Tibial nerve (tissue), 4 donors: ENCODE results near the gene ELANE. TPM values are rescaled to one million over a fixed set of nuclear protein-coding genes. Genes with fewer than 3 reads are reported as not detected.

Experiments used
- DNase-seq, 2 donors: peaks; one replicate each; pipeline ENCODE4 v3.0.0-alpha.2; 2019; ENCODE audit warnings: low spot score in 2 of 2
- H3K27ac ChIP-seq, 4 donors: fragments of 200-600 bp; sonication (generic) in 3 of 4; one replicate each; pipeline ENCODE4 v1.5.1; 2017 to 2019; ENCODE audit warnings: mild to moderate bottlenecking in 1 of 4
- H3K27me3 ChIP-seq, 2 donors: fragments of 200-600 bp; sonication (generic) in 1 of 2; one replicate each; pipeline versions ENCODE4 v1.5.1 to v1.6.0; 2017 to 2019
- H3K36me3 ChIP-seq, 3 donors: fragments of 200-600 bp; sonication (generic); one replicate each; pipeline ENCODE4 v1.5.1; 2018 to 2019
- H3K4me1 ChIP-seq, 4 donors: fragments of 200-600 bp; sonication (generic) in 3 of 4; one replicate each; pipeline ENCODE4 v1.5.1; 2017 to 2019
- H3K4me3 ChIP-seq, 4 donors: fragments of 200-600 bp; sonication (generic) in 3 of 4; one replicate each; pipeline ENCODE4 v1.5.1; 2017 to 2019; ENCODE audit warnings: mild to moderate bottlenecking in 1 of 4, moderate library complexity in 1 of 4
- H3K9me3 ChIP-seq, 4 donors: fragments of 200-600 bp; sonication (generic) in 3 of 4; one replicate each; pipeline ENCODE4 v1.5.1; 2017 to 2019
- CTCF ChIP-seq, 5 experiments: fragments of 200-600 bp in 3 of 5; fragments of 450-650 bp in 2 of 5; sonication (generic) in 3 of 5; IDR thresholded peaks; one replicate each; pipeline ENCODE4 v1.5.1; 2016 to 2019; ENCODE audit warnings: antibody characterized with exemption in 5 of 5, mild to moderate bottlenecking in 3 of 5, moderate library complexity in 2 of 5
- EP300 ChIP-seq, 2 donors: sonication (generic); formaldehyde crosslinking; IDR thresholded peaks; one replicate each; pipeline ENCODE4 v1.6.1; 2017; ENCODE audit warnings: antibody characterized with exemption in 2 of 2, mild to moderate bottlenecking in 1 of 2
- POLR2A ChIP-seq, 2 donors: fragments of 450-650 bp; IDR thresholded peaks; one replicate each; pipeline ENCODE4 v1.6.1; 2017; ENCODE audit warnings: antibody characterized with exemption in 2 of 2, mild to moderate bottlenecking in 2 of 2, moderate library complexity in 2 of 2
- WGBS, 2 donors: methylation state at CpG; one replicate each; pipeline ENCODE4 v1.1.5; 2018; 5-methylcytosine and 5-hydroxymethylcytosine counted together
- total RNA-seq, 4 donors: library from RNA; depleted of rRNA; stranded (reverse); fragments of >200 nt; gene quantifications; one replicate each; pipeline ENCODE4 v1.1.0, GENCODE V29; 2016

ELANE gene
- total RNA-seq, 4 donors from 2014 or later = 0.66 to 12.6 (median 4.2) TPM

- H3K27me3 ChIP-seq = no peaks in the 10 kb centered on the region
- no peak for DNase-seq
- TF ChIP-seq POLR2A (IDR thresholded peaks at IDR 0.05) (no peak), CTCF (IDR thresholded peaks at IDR 0.05) (no peak), EP300 (IDR thresholded peaks at IDR 0.05) (no peak)
- WGBS, 2 donors = 92% methylated on average over 30 of the region's 30 CpGs
- no peaks in the 10 kb centered on the region for H3K4me1 ChIP-seq
- no peaks in the 10 kb centered on the region for H3K9me3 ChIP-seq
- H3K27ac ChIP-seq = no peak overlapping the region
- H3K4me3 ChIP-seq = no peak overlapping the region
- H3K36me3 ChIP-seq = peaks cover 0 to 96% (median 26%) of the 10 kb centered on the region in 3 donors
Measured at GRCh38 chr19:882871-883497, 30.9 kb downstream of the ELANE start.

- 84 to 91% methylated on average over 22 of the region's 22 CpGs for WGBS, 2 donors
- H3K36me3 ChIP-seq = peaks cover 0 to 100% (median 26%) of the 10 kb centered on the region in 3 donors
- H3K4me1 ChIP-seq = no peaks in the 10 kb centered on the region
- DNase-seq = no peak
- no peaks in the 10 kb centered on the region for H3K9me3 ChIP-seq
- no peak overlapping the region for H3K4me3 ChIP-seq
- H3K27ac ChIP-seq = no peak overlapping the region
- TF ChIP-seq CTCF (IDR thresholded peaks at IDR 0.05) (no peak), POLR2A (IDR thresholded peaks at IDR 0.05) (no peak), EP300 (IDR thresholded peaks at IDR 0.05) (no peak)
- H3K27me3 ChIP-seq = no peaks in the 10 kb centered on the region
Measured at GRCh38 chr19:883661-884211, 31.6 kb downstream of the ELANE start.

GRCh38 chr19:884420-885211 lies 32.5 kb downstream of the ELANE start:
- Histone ChIP-seq H3K4me1 (no peaks in the 10 kb centered on the region), H3K9me3 (no peaks in the 10 kb centered on the region), H3K4me3 (no peak overlapping the region), H3K27me3 (no peaks in the 10 kb centered on the region), H3K27ac (no peak overlapping the region), H3K36me3 (peaks cover 0 to 100% (median 26%) of the 10 kb centered on the region in 3 donors)
- no peak for TF ChIP-seq POLR2A (IDR thresholded peaks at IDR 0.05)
- no peak for TF ChIP-seq EP300 (IDR thresholded peaks at IDR 0.05)
- no peak for TF ChIP-seq CTCF (IDR thresholded peaks at IDR 0.05)
- WGBS, 2 donors = 87% methylated on average over 50 to 51 of the region's 51 CpGs
- DNase-seq = no peak

GRCh38 chr19:885536-886224 lies 33.6 kb downstream of the ELANE start:
- Histone ChIP-seq H3K36me3 (peaks cover 0 to 100% (median 18%) of the 10 kb centered on the region in 3 donors), H3K4me3 (no peak overlapping the region), H3K4me1 (no peaks in the 10 kb centered on the region), H3K27ac (no peak overlapping the region), H3K9me3 (no peaks in the 10 kb centered on the region), H3K27me3 (no peaks in the 10 kb centered on the region)
- WGBS, 2 donors = 91 to 98% methylated on average over 26 to 64 of the region's 64 CpGs
- TF ChIP-seq CTCF (IDR thresholded peaks at IDR 0.05) = no peak
- TF ChIP-seq EP300 (IDR thresholded peaks at IDR 0.05) = no peak
- no peak for TF ChIP-seq POLR2A (IDR thresholded peaks at IDR 0.05)
- DNase-seq = no peak
